Peyer's patch (tissue), 4 donors: Measurements from ENCODE around the gene ELOVL5.

ENCODE experiments used
- POLR2A ChIP-seq, 2 donors: fragments of 450-650 bp; IDR thresholded peaks; one replicate each; pipeline ENCODE4 v1.5.1; 2017; ENCODE audit warnings: antibody characterized with exemption in 2 of 2, mild to moderate bottlenecking in 2 of 2, moderate library complexity in 2 of 2
- TF ChIP-seq, protein P1 (sequence below), 6 experiments: fragments of 450-650 bp in 4 of 6; fragments of 200-600 bp in 2 of 6; sonication (generic) in 1 of 6; IDR thresholded peaks; one replicate each; pipeline ENCODE4 v1.5.1; 2017 to 2019; ENCODE audit warnings: antibody characterized with exemption in 6 of 6, mild to moderate bottlenecking in 3 of 6, moderate library complexity in 1 of 6

DNA sequence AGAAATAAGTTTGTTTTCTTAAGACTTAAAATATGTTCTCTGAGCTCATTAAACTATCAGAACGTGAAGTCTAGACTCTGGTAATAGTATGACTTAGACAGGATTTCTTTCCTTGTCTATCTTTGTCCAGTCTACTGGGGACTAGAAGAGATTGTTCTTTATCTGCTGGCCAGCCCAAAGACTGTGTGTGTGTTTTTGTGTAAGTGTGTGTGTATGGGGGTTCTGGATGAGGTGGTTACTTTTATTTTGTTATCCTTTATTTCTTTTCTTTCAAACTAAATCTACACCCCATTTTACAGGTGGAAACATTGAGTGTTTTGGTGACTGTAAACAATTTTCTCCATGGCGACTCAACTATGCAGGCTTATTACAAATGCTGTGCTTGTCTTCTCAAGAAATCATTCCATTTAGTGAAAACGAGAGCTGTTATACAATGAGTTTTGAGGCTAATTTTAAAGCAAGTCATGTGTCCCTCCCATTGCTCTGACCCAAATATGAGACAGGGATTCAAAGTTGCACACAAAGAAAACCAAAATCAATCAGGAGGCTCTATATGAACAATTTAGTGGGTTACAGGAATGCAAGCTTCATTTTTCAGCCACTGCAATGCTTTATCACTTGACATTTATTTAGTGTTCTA lies 97.6 kb downstream of the ELOVL5 start:
- no peak for TF ChIP-seq POLR2A (IDR thresholded peaks at IDR 0.05)
- TF ChIP-seq, protein P1, sequence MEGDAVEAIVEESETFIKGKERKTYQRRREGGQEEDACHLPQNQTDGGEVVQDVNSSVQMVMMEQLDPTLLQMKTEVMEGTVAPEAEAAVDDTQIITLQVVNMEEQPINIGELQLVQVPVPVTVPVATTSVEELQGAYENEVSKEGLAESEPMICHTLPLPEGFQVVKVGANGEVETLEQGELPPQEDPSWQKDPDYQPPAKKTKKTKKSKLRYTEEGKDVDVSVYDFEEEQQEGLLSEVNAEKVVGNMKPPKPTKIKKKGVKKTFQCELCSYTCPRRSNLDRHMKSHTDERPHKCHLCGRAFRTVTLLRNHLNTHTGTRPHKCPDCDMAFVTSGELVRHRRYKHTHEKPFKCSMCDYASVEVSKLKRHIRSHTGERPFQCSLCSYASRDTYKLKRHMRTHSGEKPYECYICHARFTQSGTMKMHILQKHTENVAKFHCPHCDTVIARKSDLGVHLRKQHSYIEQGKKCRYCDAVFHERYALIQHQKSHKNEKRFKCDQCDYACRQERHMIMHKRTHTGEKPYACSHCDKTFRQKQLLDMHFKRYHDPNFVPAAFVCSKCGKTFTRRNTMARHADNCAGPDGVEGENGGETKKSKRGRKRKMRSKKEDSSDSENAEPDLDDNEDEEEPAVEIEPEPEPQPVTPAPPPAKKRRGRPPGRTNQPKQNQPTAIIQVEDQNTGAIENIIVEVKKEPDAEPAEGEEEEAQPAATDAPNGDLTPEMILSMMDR (IDR thresholded peaks at IDR 0.05): no peak
